ENCODE data around the gene GZMM.

DNA sequence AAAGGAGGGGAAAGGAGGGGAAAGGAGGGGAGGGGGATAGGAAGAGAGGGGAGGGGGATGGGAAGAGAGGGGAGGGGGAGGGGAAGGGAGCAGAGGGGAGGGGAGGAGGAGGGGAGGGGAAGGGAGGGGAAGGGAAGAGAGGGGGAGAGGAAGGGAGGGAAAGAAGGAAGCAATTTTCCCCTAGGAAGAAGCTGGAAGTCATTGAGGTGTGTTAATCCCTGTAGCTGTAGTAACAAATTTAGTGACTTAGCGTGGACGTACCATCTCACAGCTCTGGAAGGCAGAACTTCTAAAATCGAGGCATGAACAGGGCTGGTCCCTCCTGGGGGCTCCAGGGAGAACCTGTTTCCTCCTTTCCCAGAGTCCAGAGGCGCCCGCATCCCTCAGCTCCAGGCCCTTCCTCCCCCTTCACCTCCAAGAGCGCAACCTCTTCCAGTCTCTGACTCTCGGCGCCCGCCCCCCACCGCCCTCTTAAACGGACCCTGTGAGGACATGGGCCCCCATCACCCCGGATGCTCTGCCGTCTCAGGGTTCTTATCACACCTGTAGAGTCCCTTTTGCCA lies 17.9 kb upstream of the GZMM start:
- TF ChIP-seq, protein P1, sequence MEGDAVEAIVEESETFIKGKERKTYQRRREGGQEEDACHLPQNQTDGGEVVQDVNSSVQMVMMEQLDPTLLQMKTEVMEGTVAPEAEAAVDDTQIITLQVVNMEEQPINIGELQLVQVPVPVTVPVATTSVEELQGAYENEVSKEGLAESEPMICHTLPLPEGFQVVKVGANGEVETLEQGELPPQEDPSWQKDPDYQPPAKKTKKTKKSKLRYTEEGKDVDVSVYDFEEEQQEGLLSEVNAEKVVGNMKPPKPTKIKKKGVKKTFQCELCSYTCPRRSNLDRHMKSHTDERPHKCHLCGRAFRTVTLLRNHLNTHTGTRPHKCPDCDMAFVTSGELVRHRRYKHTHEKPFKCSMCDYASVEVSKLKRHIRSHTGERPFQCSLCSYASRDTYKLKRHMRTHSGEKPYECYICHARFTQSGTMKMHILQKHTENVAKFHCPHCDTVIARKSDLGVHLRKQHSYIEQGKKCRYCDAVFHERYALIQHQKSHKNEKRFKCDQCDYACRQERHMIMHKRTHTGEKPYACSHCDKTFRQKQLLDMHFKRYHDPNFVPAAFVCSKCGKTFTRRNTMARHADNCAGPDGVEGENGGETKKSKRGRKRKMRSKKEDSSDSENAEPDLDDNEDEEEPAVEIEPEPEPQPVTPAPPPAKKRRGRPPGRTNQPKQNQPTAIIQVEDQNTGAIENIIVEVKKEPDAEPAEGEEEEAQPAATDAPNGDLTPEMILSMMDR (IDR thresholded peaks at IDR 0.05), result no peak
- TF ChIP-seq EP300 (IDR thresholded peaks at IDR 0.05) (no peak), POLR2A (IDR thresholded peaks at IDR 0.05) (no peak)
